ENCODE data around the gene TXNDC9. TPM values are rescaled to one million over a fixed set of nuclear protein-coding genes. Genes with fewer than 3 reads are reported as not detected.
"Not testable (repeated sequence)": the region's sequence is repeated elsewhere in the genome, so short reads cannot be mapped to it uniquely, and the experiment has no call there.

The TXNDC9 gene
- 10 to 100 TPM; 29.0 to 34.1 TPM for total RNA-seq

DNA sequence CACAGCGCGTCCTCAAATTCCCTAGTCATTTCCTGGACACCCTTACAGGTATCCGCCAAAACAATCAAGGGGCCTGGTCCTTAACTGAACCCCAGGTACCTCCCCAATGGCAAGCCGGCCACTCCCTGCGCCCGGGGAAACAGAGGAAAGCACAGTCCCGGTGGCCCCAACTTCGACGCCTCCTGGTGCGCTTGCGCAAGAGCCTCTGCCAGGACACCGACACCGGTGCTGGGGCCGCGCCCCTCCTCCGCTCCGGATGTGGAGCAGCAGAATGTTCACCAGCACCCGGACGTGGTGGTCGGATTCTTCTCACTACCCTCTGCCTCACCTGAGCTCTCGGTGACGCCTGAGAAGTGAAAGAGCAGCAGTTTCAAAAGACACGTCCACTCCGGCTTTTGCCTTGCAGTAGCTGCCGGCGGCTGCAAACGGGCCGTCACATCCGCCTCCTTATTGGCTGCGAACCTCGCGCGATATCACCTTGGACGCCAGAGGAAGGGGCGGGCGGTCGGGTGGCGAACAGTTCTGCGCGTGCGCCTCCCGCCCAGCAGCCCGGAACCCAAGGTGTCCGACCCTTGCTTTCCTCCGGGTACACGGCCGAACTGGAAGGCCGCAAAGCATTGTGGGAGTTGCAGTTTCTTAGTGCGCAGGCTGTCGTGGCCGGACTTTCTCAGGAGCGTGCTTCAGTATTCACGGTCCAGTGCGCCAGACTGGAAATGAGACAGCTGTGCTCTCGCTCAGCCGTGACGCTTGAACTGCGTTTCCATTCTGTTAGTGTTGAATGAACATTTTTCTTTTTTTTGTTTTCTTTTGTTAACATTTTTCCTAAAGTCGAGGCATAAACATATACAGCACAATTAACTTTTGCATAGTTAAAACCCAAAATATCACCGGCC lies at the start of gene TXNDC9:
Gene TXNDC9, minus strand, starts transcription at position 423 of the 893 bp plus-strand sequence. CDS start 3,123 bp downstream, outside the sequence.
- DNase-seq (peak; percentile 99), ATAC-seq (peak; percentile 87)
- Mint-ChIP-seq H3K27ac (no peak within 1 kb of the TSS), H3K4me1 (peaks cover 44% of the 10 kb centered on the region), H3K27me3 (no peaks in the 10 kb centered on the region), H3K4me3 (no peak within 1 kb of the TSS), H3K36me3 (peaks cover 24% of the 10 kb centered on the region), H3K9me3 (ENCODE audit: low read depth) (no peaks in the 10 kb centered on the region)
- CTCF ChIA-PET = interaction anchor here (0.6 to 4.2 kb wide), 9 partner anchors 10 to 687 kb away, joined by 3 to 20 read pairs (median 3); partner anchors contain the start of gene REV1

GRCh38 chr2:99382143-99382542 lies 46.0 kb upstream of the TXNDC9 start:
- H3K36me3 Mint-ChIP-seq = peaks cover 54% of the 10 kb centered on the region
- CTCF ChIA-PET = interaction anchor here (1.4 to 1.7 kb wide), 2 partner anchors 11 to 64 kb away, joined by 3 to 6 read pairs; no protein-coding TSS in a partner anchor

DNA sequence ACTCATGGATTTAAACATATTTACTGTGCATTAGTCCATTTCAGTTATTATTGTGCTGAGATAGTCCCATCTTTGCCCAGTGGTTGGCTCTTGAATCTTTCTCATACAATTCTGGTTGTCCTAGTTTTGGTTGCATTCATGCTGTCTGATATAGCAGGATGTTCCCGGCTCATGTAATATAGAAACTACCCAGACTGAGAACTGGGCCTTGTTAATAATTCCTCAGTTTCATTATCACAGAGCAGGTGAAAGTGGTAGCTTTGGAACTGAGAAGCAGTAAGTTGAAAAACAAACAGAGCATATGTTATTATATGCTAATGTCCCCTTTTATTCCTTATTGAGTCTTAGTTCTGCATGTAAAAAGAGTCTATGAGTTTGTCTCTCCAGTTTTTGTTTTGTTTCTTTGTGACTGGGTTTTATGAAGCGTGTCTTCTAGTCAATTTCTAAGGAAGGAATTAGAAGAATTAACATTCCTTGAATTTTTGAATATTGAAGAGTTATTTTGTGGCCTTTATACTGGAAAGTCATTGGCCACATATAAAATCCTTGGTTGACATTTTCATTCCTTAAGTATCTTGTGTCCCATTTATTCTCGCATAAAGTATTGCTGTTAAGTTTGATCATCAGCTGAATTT lies 44.4 kb upstream of the TXNDC9 start:
- Mint-ChIP-seq H3K27me3 (no peaks in the 10 kb centered on the region), H3K9me3 (ENCODE audit: low read depth) (no peaks in the 10 kb centered on the region), H3K27ac (peak overlapping the region; percentile 1), H3K4me3 (no peak overlapping the region), H3K36me3 (peaks cover 59% of the 10 kb centered on the region), H3K4me1 (peaks cover 29% of the 10 kb centered on the region)
- DNase-seq (no peak), ATAC-seq (peak; percentile 47)
- CTCF ChIA-PET = no interaction called here

More at GRCh38 chr2:99382143-99382542, 46.0 kb upstream of the TXNDC9 start:
- peaks cover 23% of the 10 kb centered on the region for H3K4me1 Mint-ChIP-seq
- H3K9me3 Mint-ChIP-seq (ENCODE audit: low read depth) = no peaks in the 10 kb centered on the region
- DNase-seq (no peak), ATAC-seq (no peak)
- H3K27ac Mint-ChIP-seq = no peak overlapping the region
- H3K4me3 Mint-ChIP-seq = no peak overlapping the region
- no peaks in the 10 kb centered on the region for H3K27me3 Mint-ChIP-seq

GRCh38 chr2:99377879-99378278 lies 41.7 kb upstream of the TXNDC9 start:
- ATAC-seq (peak; percentile 45), DNase-seq (no peak)
- CTCF ChIA-PET = no interaction called here
- Mint-ChIP-seq H3K27ac (peak overlapping the region; percentile 66), H3K4me3 (no peak overlapping the region), H3K4me1 (peaks cover 30% of the 10 kb centered on the region), H3K27me3 (no peaks in the 10 kb centered on the region), H3K9me3 (ENCODE audit: low read depth) (peaks cover 2% of the 10 kb centered on the region), H3K36me3 (peaks cover 68% of the 10 kb centered on the region)

GRCh38 chr2:99376254-99376864 lies 40.2 kb upstream of the TXNDC9 start:
- no peak for DNase-seq
- no peak overlapping the region for H3K27ac Mint-ChIP-seq
- no peak overlapping the region for H3K4me3 Mint-ChIP-seq
- H3K27me3 Mint-ChIP-seq = no peaks in the 10 kb centered on the region
- peaks cover 30% of the 10 kb centered on the region for H3K4me1 Mint-ChIP-seq
- no peak for ATAC-seq
- H3K36me3 Mint-ChIP-seq = peaks cover 70% of the 10 kb centered on the region
- H3K9me3 Mint-ChIP-seq (ENCODE audit: low read depth) = peaks cover 2% of the 10 kb centered on the region
- CTCF ChIA-PET = no interaction called here

GRCh38 chr2:99374747-99375146 lies 38.6 kb upstream of the TXNDC9 start:
- Mint-ChIP-seq H3K36me3 (peaks cover 65% of the 10 kb centered on the region), H3K9me3 (ENCODE audit: low read depth) (peaks cover 2% of the 10 kb centered on the region), H3K4me3 (no peak overlapping the region), H3K27ac (no peak overlapping the region), H3K4me1 (peaks cover 23% of the 10 kb centered on the region), H3K27me3 (no peaks in the 10 kb centered on the region)
- DNase-seq (no peak), ATAC-seq (no peak)
- CTCF ChIA-PET = no interaction called here

DNA sequence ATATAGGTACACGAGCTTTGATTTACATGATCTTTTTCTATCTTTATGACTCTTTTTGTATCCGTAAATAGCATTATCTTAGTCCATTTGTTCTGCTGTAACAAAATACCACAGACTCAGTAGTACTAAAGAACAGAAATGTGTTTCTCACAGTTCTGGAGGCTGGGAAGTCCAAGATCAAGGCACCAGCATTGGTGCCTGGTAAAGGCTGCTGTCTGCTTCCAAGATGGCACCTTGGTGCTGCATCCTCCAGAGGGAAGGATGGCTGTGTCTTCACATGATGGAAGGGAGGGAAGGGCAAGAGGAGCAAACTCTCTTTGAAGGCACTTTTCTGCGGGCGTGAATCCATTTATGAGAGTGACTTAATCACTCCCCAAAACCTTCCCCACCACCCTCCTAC lies 37.0 kb upstream of the TXNDC9 start:
- Mint-ChIP-seq H3K4me1 (peaks cover 19% of the 10 kb centered on the region), H3K27ac (no peak overlapping the region), H3K9me3 (ENCODE audit: low read depth) (peaks cover 2% of the 10 kb centered on the region), H3K36me3 (peaks cover 68% of the 10 kb centered on the region), H3K27me3 (no peaks in the 10 kb centered on the region), H3K4me3 (no peak overlapping the region)
- DNase-seq (no peak), ATAC-seq (no peak)
- CTCF ChIA-PET = no interaction called here

DNA sequence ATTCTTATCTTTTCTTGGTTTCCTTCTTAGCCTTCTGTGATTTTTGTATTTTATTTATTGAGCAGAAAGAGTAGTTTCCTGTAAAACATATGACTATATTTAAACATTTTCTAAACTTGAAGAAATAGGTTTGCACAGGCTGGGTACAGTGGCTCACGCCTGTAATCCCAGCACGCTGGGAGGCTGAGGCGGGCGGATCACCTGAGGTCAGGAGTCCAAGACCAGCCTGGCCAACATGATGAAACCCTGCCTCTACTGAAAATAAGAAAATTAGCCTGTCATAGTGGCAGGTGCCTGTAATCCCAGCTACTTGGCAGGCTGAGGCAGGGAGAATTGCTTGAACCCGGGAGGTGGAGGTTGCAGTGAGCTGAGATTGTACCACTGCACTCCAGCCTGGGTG lies 32.7 kb upstream of the TXNDC9 start:
- ATAC-seq, CTCF ChIA-PET: not testable (repeated sequence)
- peaks cover 66% of the 10 kb centered on the region for H3K36me3 Mint-ChIP-seq

DNA sequence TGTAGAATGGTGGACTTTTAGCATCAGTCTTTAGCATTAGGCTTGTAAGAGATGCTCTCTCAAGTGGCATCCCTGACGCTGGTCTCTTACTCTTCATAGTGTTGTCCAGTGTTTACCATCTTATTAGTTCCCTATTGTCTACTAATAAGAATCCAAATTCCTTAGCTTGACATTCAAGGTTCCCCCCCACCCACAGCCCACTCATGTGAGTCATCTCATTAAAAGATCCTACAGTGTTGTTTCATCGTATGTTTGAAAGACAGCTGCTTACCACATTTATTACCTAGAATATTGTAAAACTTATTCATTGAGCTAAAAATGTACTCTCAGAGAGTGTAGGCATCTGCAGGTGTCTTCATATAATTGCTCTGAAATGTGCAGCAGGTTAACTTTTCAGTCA lies 29.5 kb upstream of the TXNDC9 start:
- H3K27ac Mint-ChIP-seq = no peak overlapping the region

More for the DNA sequence above, 32.7 kb upstream of the TXNDC9 start:
- H3K9me3 Mint-ChIP-seq (ENCODE audit: low read depth); H3K27ac Mint-ChIP-seq; H3K27me3 Mint-ChIP-seq; DNase-seq; H3K4me1 Mint-ChIP-seq; H3K4me3 Mint-ChIP-seq: not testable (repeated sequence)

DNA sequence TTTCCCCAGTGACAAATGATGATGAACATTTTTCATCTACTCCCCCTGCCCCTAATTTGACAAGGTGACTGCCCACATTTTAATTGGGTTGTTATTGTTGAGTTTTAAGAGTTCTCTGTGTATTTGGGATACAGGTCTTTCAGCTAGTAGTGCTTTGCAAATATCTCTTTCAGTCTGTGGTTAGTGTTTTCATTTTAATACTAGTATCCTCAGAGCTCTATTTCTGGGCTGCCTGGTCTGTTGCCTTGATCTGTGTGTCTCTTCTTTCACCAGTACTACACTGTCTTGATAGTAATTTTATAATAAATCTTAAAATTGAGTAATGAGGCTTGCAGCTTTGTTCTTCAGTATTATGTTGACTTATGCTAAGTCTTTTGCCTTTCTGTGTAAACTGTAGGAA lies 20.7 kb upstream of the TXNDC9 start:
- CTCF ChIA-PET = interaction anchor here (0.7 to 1.1 kb wide), 3 partner anchors 8 to 21 kb away, joined by 3 read pairs; partner anchors contain the start of genes EIF5B and TXNDC9
- H3K27ac Mint-ChIP-seq = no peak overlapping the region
- H3K4me1 Mint-ChIP-seq = peaks cover 25% of the 10 kb centered on the region
- peak; percentile 45 for ATAC-seq
- H3K36me3 Mint-ChIP-seq = peaks cover 18% of the 10 kb centered on the region
- no peaks in the 10 kb centered on the region for H3K9me3 Mint-ChIP-seq (ENCODE audit: low read depth)
- H3K4me3 Mint-ChIP-seq = no peak overlapping the region
- no peaks in the 10 kb centered on the region for H3K27me3 Mint-ChIP-seq
- no peak for DNase-seq

More for the DNA sequence above, 29.5 kb upstream of the TXNDC9 start:
- H3K4me3 Mint-ChIP-seq = no peak overlapping the region
- no peaks in the 10 kb centered on the region for H3K9me3 Mint-ChIP-seq (ENCODE audit: low read depth)
- peaks cover 4% of the 10 kb centered on the region for H3K4me1 Mint-ChIP-seq
- ATAC-seq (no peak), DNase-seq (no peak)
- CTCF ChIA-PET = interaction anchor here (0.9 to 1.2 kb wide), 2 partner anchors 9 to 38 kb away, joined by 3 to 4 read pairs; no protein-coding TSS in a partner anchor
- no peaks in the 10 kb centered on the region for H3K27me3 Mint-ChIP-seq
- H3K36me3 Mint-ChIP-seq = peaks cover 56% of the 10 kb centered on the region

- ATAC-seq; H3K27ac Mint-ChIP-seq; DNase-seq; H3K9me3 Mint-ChIP-seq (ENCODE audit: low read depth); CTCF ChIA-PET; H3K27me3 Mint-ChIP-seq; H3K4me3 Mint-ChIP-seq: not testable (repeated sequence)
- Mint-ChIP-seq H3K36me3 (peaks cover 15% of the 10 kb centered on the region), H3K4me1 (peaks cover 29% of the 10 kb centered on the region)
Measured at GRCh38 chr2:99354825-99355224, 18.7 kb upstream of the TXNDC9 start.

DNA sequence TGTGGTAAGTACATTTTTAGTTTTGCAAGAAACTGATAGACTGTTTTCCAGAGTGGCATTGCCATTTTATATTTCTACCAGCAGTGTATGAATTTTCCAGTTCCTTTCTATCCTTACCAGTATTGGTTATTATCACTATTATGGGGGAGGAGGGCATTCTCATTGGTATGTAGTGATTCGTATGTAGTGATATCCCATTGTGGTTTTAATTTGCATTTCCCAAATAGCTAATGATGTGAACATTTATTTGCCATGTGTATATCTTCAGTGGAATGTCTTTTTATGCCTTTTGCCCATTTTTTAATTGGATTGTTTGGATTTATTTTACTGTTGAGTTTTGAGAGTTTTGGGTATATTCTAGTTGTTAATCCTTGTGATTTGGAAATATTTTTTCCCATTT lies 17.9 kb upstream of the TXNDC9 start:
- H3K4me3 Mint-ChIP-seq = no peak overlapping the region
- ATAC-seq = no peak
- no peak for DNase-seq
- no peak overlapping the region for H3K27ac Mint-ChIP-seq
- H3K36me3 Mint-ChIP-seq = peaks cover 17% of the 10 kb centered on the region
- H3K27me3 Mint-ChIP-seq = no peaks in the 10 kb centered on the region
- H3K4me1 Mint-ChIP-seq = peaks cover 33% of the 10 kb centered on the region
- H3K9me3 Mint-ChIP-seq (ENCODE audit: low read depth) = no peaks in the 10 kb centered on the region
- CTCF ChIA-PET = no interaction called here

- no peak overlapping the region for H3K27ac Mint-ChIP-seq
- peaks cover 37% of the 10 kb centered on the region for H3K4me1 Mint-ChIP-seq
- no peak overlapping the region for H3K4me3 Mint-ChIP-seq
Measured at GRCh38 chr2:99350194-99350593, 14.1 kb upstream of the TXNDC9 start.

More at GRCh38 chr2:99350194-99350593, 14.1 kb upstream of the TXNDC9 start:
- CTCF ChIA-PET = no interaction called here
- no peak for ATAC-seq
- no peak for DNase-seq
- peaks cover 20% of the 10 kb centered on the region for H3K36me3 Mint-ChIP-seq
- no peaks in the 10 kb centered on the region for H3K9me3 Mint-ChIP-seq (ENCODE audit: low read depth)
- no peaks in the 10 kb centered on the region for H3K27me3 Mint-ChIP-seq
